ENCODE data around the gene ANKRD44.

- TF ChIP-seq CTCF (IDR thresholded peaks at IDR 0.05; ENCODE audit: control extremely low read depth in 1 of 3, insufficient read depth in 1 of 3, low read depth in 1 of 3, low read length in 3 of 3) (no peak), POLR2A (IDR thresholded peaks at IDR 0.05; ENCODE audit: control extremely low read depth in 1 of 2, low read depth in 2 of 2, low read length in 2 of 2) (no peak), TAF7 (optimal IDR thresholded peaks at IDR 0.05; ENCODE audit: borderline replicate concordance, low read depth, low read length) (no peak), GABPA (IDR thresholded peaks at IDR 0.05; ENCODE audit: borderline replicate concordance, insufficient read depth, low read length) (no peak), RAD21 (IDR thresholded peaks at IDR 0.05 in 1 of 2, conservative IDR thresholded peaks at IDR 0.05 in 1 of 2; ENCODE audit: low read depth in 2 of 2, low read length in 2 of 2) (no peak), SIN3A (conservative IDR thresholded peaks at IDR 0.05 in 1 of 2, IDR thresholded peaks at IDR 0.05 in 1 of 2; ENCODE audit: low read depth in 1 of 2, low read length in 2 of 2) (no peak), TEAD4 (IDR thresholded peaks at IDR 0.05; ENCODE audit: low read depth, low read length) (no peak), KDM4A (IDR thresholded peaks at IDR 0.05; ENCODE audit: low read depth, low read length, severe bottlenecking) (no peak), YY1 (IDR thresholded peaks at IDR 0.05; ENCODE audit: low read depth, low read length) (no peak), EZH2 (IDR thresholded peaks at IDR 0.05; ENCODE audit: low read depth, low read length, severe bottlenecking) (no peak), CREB1 (IDR thresholded peaks at IDR 0.05) (no peak)
Measured at GRCh38 chr2:197054437-197054836, 256.1 kb downstream of the ANKRD44 start.

All from H1 (cell line).